Activated CD8-positive, alpha-beta T cell treated with anti-CD3 and anti-CD28 coated beads for 36 hours (primary cell): ENCODE results near the gene CEP350. TPM values are rescaled to one million over a fixed set of nuclear protein-coding genes. Genes with fewer than 3 reads are reported as not detected.
"Not testable (repeated sequence)": the region's sequence is repeated elsewhere in the genome, so short reads cannot be mapped to it uniquely, and the experiment has no call there.

ENCODE experiments used
- ATAC-seq: fragments of 200-7000 bp; cut with Tn5 transposase; one replicate; pipeline ENCODE4 v1.10.0; 2021; ENCODE audit warnings: mild to moderate bottlenecking, moderate library complexity
- CTCF ChIA-PET: fragments of 350-600 bp; sonication (Branson Sonifier 250); formaldehyde crosslinking; loops from one replicate; lab custom pipeline; 2021; ENCODE audit warnings: antibody characterized with exemption; lab: Charles Lee
- POLR2A ChIA-PET: fragments of 350-600 bp; sonication (Branson Sonifier 250); formaldehyde crosslinking; loops from one replicate; lab custom pipeline; 2021; ENCODE audit warnings: antibody characterized with exemption; lab: Charles Lee
- DNase-seq: peaks from one replicate; pipeline ENCODE4 v3.0.0-alpha.2; 2020
- H3K27ac Mint-ChIP-seq: one replicate; pipeline ENCODE4 v1.8.0; 2021; ENCODE audit warnings: mild to moderate bottlenecking, mixed read lengths
- H3K27me3 Mint-ChIP-seq: one replicate; pipeline ENCODE4 v1.8.0; 2021; ENCODE audit warnings: mixed read lengths
- H3K36me3 Mint-ChIP-seq: one replicate; pipeline ENCODE4 v1.8.0; 2021; ENCODE audit warnings: low read depth, mixed read lengths
- H3K4me1 Mint-ChIP-seq: one replicate; pipeline ENCODE4 v1.8.0; 2021; ENCODE audit warnings: low read depth, mixed read lengths
- H3K4me3 Mint-ChIP-seq: one replicate; pipeline ENCODE4 v1.8.0; 2021; ENCODE audit warnings: mild to moderate bottlenecking, moderate library complexity, mixed read lengths
- H3K9me3 Mint-ChIP-seq: one replicate; pipeline ENCODE4 v1.8.0; 2021; ENCODE audit warnings: mixed read lengths
- CTCF ChIP-seq: fragments of 200-600 bp; IDR thresholded peaks from one replicate; pipeline ENCODE4 v1.8.0; 2022; ENCODE audit warnings: antibody characterized with exemption, mild to moderate bottlenecking
- intact Hi-C: fragments of 100-400 bp; cut with micrococcal nuclease; formaldehyde crosslinking; loops from one replicate; pipeline ENCODE4 v1.10.0; 2022
- total RNA-seq, 2 experiments: library from RNA; stranded (reverse); gene quantifications; one replicate each; pipeline ENCODE4 v1.2.3, GENCODE V29; 2021

CEP350 gene
- total RNA-seq, 2 experiments from 2014 or later: 38.9 to 42.3 TPM

DNA sequence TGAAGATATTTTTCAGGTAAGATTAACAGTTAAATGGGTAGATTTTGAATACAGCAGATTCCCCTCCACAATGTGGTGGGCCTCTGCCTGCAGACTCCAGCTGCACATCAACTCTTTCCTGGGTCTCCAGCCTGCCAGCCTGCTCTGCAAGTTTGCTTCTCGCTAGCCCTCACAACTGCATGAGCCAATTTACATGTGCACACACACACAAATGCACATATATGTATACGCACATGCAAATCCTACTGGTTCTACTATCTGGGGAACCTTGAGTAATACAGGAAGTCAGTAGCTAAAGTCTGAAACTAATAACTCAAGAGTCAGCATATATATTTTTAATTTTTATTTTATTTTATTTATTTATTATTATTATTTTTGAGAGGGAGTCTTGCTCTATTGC is 165.2 kb downstream of the CEP350 start:
- Mint-ChIP-seq H3K4me1 (no peaks in the 10 kb centered on the region), H3K4me3 (no peak overlapping the region), H3K27me3 (no peaks in the 10 kb centered on the region), H3K9me3 (no peaks in the 10 kb centered on the region), H3K36me3 (peaks cover 12% of the 10 kb centered on the region), H3K27ac (no peak overlapping the region)
- ChIA-PET POLR2A (interaction anchor here (1.1 kb wide), 1 partner anchor 61 kb away, joined by 4 read pairs; no protein-coding TSS in a partner anchor), CTCF (no interaction called here)
- no peak for TF ChIP-seq CTCF
- intact Hi-C loops: no loop called here
- ATAC-seq: no peak
- DNase-seq: no peak

- ChIA-PET CTCF (interaction anchor here (1.3 to 1.4 kb wide), 3 partner anchors 10 to 90 kb away, joined by 3 read pairs; no protein-coding TSS in a partner anchor), POLR2A (interaction anchor here (0.6 kb wide), 1 partner anchor 29 kb away, joined by 3 read pairs; no protein-coding TSS in a partner anchor)
- no peak for ATAC-seq
- TF ChIP-seq CTCF: no peak
- Mint-ChIP-seq H3K36me3 (no peaks in the 10 kb centered on the region), H3K27me3 (no peaks in the 10 kb centered on the region), H3K9me3 (no peaks in the 10 kb centered on the region), H3K4me3 (no peak overlapping the region), H3K4me1 (peaks cover 5% of the 10 kb centered on the region), H3K27ac (no peak overlapping the region)
- intact Hi-C loops: no loop called here
- DNase-seq: peak; percentile 19
Measured at GRCh38 chr1:180123463-180123936, 168.9 kb downstream of the CEP350 start.

- H3K9me3 Mint-ChIP-seq: no peaks in the 10 kb centered on the region
- peaks cover 13% of the 10 kb centered on the region for H3K4me1 Mint-ChIP-seq
- no peak overlapping the region for H3K27ac Mint-ChIP-seq
- DNase-seq (no peak), ATAC-seq (no peak)
- ChIA-PET POLR2A (no interaction called here), CTCF (no interaction called here)
- intact Hi-C loops: no loop called here
- H3K27me3 Mint-ChIP-seq: peaks cover 10% of the 10 kb centered on the region
- TF ChIP-seq CTCF: no peak
- no peak overlapping the region for H3K4me3 Mint-ChIP-seq
- H3K36me3 Mint-ChIP-seq: no peaks in the 10 kb centered on the region
Measured at GRCh38 chr1:180130651-180131050, 176.0 kb downstream of the CEP350 start.

DNA sequence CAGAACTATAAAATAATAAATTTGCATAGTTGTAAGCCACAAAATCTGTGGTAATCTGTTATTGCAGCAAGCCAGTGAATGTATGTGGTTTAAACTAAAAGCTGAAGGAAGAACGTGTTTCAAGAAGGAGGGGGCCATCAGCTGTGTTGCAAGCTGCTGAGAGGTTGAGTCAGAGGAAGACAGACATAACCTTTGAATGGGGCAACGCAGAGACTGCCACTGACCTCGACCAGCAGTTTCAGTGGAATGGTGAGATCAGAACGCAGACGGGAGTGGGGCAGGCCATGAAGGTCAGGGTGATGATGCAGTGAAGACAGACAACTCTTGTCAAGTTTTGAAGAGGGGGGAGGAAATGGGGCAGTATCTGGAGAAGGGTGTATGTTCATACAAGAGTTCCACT is 176.9 kb downstream of the CEP350 start:
- ChIA-PET POLR2A (interaction anchor here (0.6 kb wide), 1 partner anchor 11 kb away, joined by 3 read pairs; no protein-coding TSS in a partner anchor), CTCF (no interaction called here)
- Mint-ChIP-seq H3K9me3 (peaks cover under 1% of the 10 kb centered on the region), H3K4me1 (peaks cover 13% of the 10 kb centered on the region), H3K27ac (peak overlapping the region; percentile 11), H3K4me3 (no peak overlapping the region), H3K27me3 (peaks cover 16% of the 10 kb centered on the region), H3K36me3 (no peaks in the 10 kb centered on the region)
- ATAC-seq: peak; percentile 97
- intact Hi-C loops: no loop called here
- peak; percentile 75 for DNase-seq
- no peak for TF ChIP-seq CTCF

GRCh38 chr1:180133193-180133592 is 178.6 kb downstream of the CEP350 start:
- Mint-ChIP-seq H3K9me3 (peaks cover 2% of the 10 kb centered on the region), H3K4me3 (no peak overlapping the region), H3K4me1 (peaks cover 8% of the 10 kb centered on the region), H3K27me3 (peaks cover 19% of the 10 kb centered on the region), H3K36me3 (no peaks in the 10 kb centered on the region), H3K27ac (no peak overlapping the region)
- no peak for ATAC-seq
- TF ChIP-seq CTCF: no peak
- ChIA-PET CTCF (no interaction called here), POLR2A (no interaction called here)
- no peak for DNase-seq
- intact Hi-C loops: no loop called here

DNA sequence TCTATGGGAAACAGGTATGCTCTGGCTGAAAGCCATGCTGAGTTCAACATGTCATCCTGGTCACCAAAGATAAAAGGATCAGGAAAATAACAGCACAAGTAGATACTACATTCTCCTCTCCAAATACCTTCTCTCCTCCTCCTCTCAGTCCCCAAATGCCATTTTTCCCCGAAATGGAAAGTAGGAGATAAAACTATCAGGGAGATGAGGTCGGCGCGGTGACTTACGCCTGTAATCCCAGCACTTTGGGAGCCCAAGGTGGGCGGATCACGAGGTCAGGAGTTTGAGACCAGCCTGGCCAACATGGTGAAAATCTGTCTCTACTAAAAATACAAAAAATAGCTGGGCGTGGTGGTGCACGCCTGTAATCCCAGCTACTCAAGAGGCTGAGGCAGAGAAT is 179.1 kb downstream of the CEP350 start:
- H3K4me3 Mint-ChIP-seq, CTCF ChIA-PET, H3K36me3 Mint-ChIP-seq, ATAC-seq, DNase-seq, H3K9me3 Mint-ChIP-seq, POLR2A ChIA-PET, intact Hi-C loops, H3K4me1 Mint-ChIP-seq, H3K27ac Mint-ChIP-seq: not testable (repeated sequence)
- H3K27me3 Mint-ChIP-seq: peaks cover 19% of the 10 kb centered on the region
